ENCODE data around the gene SCN8A. TPM values are rescaled to one million over a fixed set of nuclear protein-coding genes. Genes with fewer than 3 reads are reported as not detected.

SCN8A gene
- total RNA-seq, 2 donors from 2014 or later, result 7.6 to 10.4 TPM

GRCh38 chr12:51817027-51817953 lies 226.3 kb downstream of the SCN8A start:
- intact Hi-C loops (cut with DNase I), result no loop called here
- Histone ChIP-seq H3K27ac (no peak overlapping the region), H3K36me3 (no peaks in the 10 kb centered on the region), H3K4me1 (replicated peaks) (no peaks in the 10 kb centered on the region), H3K27me3 (replicated peaks; ENCODE audit: insufficient read depth) (no peaks in the 10 kb centered on the region), H3K9me3 (no peaks in the 10 kb centered on the region), H3K4me3 (no peak overlapping the region)
- DNase-seq (ENCODE audit: low spot score), result no peak
- 78% methylated on average over 10 of the region's 10 CpGs for WGBS
- TF ChIP-seq POLR2AphosphoS5 (IDR thresholded peaks at IDR 0.05) (no peak), CTCF (IDR thresholded peaks at IDR 0.05) (no peak), POLR2A (IDR thresholded peaks at IDR 0.05) (no peak)

DNA sequence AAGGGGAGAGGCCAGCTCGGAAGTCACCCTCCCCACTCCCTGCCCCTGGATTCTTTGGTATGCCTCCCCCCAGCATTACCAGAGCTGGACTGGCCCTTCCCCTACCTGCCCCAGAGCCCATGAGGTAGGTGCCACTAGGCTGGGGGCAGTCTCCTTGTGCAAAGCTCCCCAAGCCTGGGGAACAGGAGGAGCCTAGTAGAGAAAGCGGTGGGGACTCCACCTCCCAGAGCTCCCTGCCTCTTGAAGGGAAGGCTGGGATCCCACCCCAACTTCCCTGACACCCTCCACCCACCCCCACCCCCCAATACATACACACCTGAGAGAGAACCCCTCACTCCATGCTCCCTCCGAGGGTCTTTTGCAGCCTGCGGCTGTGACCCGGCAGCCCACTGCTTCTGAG lies 227.1 kb downstream of the SCN8A start:
- H3K4me3 ChIP-seq, result no peak overlapping the region
- DNase-seq (ENCODE audit: low spot score), result no peak
- 98% methylated on average over 5 of the region's 5 CpGs for WGBS
- no peak for TF ChIP-seq POLR2AphosphoS5 (IDR thresholded peaks at IDR 0.05)
- TF ChIP-seq CTCF (IDR thresholded peaks at IDR 0.05), result no peak
- no peak for TF ChIP-seq POLR2A (IDR thresholded peaks at IDR 0.05)
- H3K4me1 ChIP-seq (replicated peaks), result no peaks in the 10 kb centered on the region
- no peaks in the 10 kb centered on the region for H3K27me3 ChIP-seq (replicated peaks; ENCODE audit: insufficient read depth)
- no peaks in the 10 kb centered on the region for H3K9me3 ChIP-seq
- no peak overlapping the region for H3K27ac ChIP-seq
- no peaks in the 10 kb centered on the region for H3K36me3 ChIP-seq
- intact Hi-C loops (cut with DNase I), result no loop called here

DNA sequence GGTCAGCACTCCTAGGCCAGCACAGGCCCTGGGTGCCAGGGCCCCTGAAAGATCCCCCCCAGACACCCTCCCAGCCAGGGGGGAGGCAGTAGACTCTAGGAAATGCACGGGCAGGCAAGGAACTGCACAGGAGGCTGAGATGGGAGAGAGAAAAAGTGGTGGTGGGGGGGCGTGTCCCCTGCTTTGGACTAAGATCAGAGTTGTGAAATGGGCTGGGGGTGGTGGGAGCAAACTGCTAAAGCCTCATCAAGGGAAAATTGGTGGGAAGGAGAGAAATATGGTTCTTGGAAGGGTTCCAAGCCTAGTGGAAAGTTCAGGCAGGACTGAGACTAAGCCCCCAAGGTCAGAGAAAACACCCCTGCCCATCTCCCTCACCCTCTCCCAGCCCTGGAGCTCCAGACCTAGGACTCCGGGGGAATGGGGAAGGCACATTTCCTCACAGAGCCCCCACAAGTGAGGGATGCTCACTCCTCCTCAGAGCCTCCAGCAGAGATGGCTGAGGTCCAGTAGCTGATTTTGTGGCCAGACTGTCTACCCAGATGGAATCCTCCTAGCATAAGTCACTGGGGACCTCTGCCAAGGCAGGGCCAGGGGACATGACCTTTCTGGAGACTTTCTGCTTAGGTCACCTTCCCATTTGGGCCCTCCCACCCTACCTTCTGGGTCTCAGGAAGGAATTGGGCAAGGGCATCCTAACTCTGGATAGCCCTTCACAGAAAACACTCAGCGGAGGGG lies 227.7 kb downstream of the SCN8A start:
- Histone ChIP-seq H3K4me3 (no peak overlapping the region), H3K4me1 (replicated peaks) (no peaks in the 10 kb centered on the region), H3K9me3 (no peaks in the 10 kb centered on the region), H3K36me3 (no peaks in the 10 kb centered on the region), H3K27ac (no peak overlapping the region), H3K27me3 (replicated peaks; ENCODE audit: insufficient read depth) (no peaks in the 10 kb centered on the region)
- 75% methylated on average over 4 of the region's 4 CpGs for WGBS
- intact Hi-C loops (cut with DNase I), result no loop called here
- no peak for DNase-seq (ENCODE audit: low spot score)
- TF ChIP-seq POLR2AphosphoS5 (IDR thresholded peaks at IDR 0.05), result no peak
- no peak for TF ChIP-seq POLR2A (IDR thresholded peaks at IDR 0.05)
- no peak for TF ChIP-seq CTCF (IDR thresholded peaks at IDR 0.05)

DNA sequence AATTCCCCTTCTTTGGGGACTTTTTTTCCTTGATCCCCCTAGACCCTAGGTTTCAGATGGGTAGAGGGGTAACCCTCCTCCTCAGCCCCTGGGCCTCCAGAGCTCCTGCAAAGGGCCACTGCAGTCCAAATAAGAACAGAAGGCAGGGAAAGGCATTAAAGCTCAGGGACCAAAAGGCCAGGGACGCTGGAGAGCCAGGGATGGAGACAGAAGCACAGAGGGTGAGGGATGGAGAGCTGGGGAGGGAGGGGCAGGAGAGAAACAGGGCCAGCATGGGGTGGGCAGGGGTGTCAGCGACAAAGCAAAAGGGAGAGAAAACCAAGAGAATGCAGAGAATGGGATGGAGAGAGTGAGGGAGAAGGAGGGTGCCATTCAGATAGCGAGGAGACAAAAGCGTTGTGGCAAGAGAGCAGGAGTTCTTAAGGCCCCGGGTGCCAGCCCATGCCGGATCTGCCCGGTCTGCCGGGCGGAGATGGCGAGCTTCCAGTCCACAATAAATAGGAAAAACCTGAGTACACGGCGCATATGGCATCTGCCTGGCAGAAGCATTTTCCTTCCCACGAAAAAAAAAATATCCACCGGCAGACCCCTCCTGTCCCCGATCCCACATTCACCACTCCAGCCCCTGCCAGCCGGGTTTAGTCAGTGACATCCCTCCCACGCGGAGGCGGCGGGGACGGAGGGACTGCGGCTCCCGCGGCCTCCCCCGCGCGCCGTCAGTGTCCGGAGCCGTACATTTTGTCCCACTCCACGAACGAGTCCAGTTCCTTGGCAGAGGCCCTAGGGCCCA lies 228.9 kb downstream of the SCN8A start:
- Histone ChIP-seq H3K4me3 (peak overlapping the region; percentile 46 to 48), H3K27me3 (replicated peaks; ENCODE audit: insufficient read depth) (no peaks in the 10 kb centered on the region), H3K27ac (peak overlapping the region; percentile 77 to 79), H3K9me3 (no peaks in the 10 kb centered on the region), H3K4me1 (replicated peaks) (no peaks in the 10 kb centered on the region), H3K36me3 (no peaks in the 10 kb centered on the region)
- intact Hi-C loops (cut with DNase I), result no loop called here
- peak; percentile 63 for DNase-seq (ENCODE audit: low spot score)
- TF ChIP-seq CTCF (IDR thresholded peaks at IDR 0.05), result no peak
- TF ChIP-seq POLR2AphosphoS5 (IDR thresholded peaks at IDR 0.05), result peak; percentile 41
- 30% methylated on average over 32 of the region's 32 CpGs for WGBS

Measured in prostate gland (tissue), 2 donors.